Inflammatory macrophage treated with lipopolysaccharide for 1 hour (primary cell): ENCODE measurements around the gene FAM53A.

Source experiments
- DNase-seq, 2 donors: peaks; one replicate each; pipeline ENCODE4 v3.0.0-alpha.2; 2020 to 2022

The FAM53A gene

DNA sequence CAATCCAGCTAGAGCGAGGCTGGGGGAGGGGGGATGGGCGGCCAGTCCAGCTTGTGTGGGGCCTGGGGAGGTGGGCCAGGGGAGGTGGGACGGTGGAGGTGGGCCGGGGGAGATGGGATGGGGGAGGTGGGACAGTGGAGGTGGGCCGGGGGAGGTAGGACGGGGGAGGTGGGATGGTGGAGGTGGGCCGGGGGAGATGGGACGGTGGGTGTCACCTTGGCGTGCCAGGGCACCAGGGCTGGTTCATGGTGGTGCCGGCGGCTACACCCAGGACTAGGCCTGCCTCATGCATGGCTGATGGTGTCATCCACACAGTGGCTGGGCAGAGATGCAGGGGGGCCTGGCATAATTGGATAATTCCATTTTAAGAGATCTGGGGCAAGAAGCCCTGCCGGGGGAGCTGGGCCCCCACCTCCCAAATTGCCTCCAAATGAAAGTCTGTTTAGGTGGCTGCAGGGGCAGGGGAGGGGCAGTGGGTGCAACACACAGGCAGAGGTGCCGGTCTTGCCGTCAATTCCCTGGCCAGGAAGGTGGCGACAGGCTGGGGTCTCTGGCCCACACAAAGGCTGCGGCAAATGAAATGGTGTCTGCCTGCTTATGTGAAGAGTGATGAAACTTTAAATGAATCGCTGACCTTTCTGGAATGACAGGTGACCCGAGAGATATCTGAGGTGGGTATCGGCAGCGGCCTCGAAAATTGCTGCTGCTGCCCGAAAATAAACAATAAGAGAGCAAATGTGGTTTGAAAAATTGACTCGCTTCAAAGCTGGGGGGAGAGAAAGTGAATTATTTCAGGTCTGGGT, 82.1 kb downstream of the FAM53A start:
- DNase-seq = no peak

DNA sequence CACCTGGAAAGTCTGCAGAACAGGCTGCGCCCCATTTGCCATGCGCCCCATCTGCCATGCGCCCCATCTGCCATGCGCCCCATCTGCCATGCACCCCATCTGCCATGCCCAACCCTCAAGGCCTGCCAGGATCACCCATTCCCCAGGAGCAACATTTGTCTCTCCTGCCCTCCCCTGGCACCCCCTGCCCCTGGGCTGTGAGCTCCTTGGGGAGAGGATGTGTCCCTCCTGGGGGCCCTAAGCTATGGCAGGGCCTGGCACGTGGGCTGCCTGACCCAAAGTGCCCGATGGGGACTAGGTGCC, 82.6 kb downstream of the FAM53A start:
- no peak for DNase-seq

DNA sequence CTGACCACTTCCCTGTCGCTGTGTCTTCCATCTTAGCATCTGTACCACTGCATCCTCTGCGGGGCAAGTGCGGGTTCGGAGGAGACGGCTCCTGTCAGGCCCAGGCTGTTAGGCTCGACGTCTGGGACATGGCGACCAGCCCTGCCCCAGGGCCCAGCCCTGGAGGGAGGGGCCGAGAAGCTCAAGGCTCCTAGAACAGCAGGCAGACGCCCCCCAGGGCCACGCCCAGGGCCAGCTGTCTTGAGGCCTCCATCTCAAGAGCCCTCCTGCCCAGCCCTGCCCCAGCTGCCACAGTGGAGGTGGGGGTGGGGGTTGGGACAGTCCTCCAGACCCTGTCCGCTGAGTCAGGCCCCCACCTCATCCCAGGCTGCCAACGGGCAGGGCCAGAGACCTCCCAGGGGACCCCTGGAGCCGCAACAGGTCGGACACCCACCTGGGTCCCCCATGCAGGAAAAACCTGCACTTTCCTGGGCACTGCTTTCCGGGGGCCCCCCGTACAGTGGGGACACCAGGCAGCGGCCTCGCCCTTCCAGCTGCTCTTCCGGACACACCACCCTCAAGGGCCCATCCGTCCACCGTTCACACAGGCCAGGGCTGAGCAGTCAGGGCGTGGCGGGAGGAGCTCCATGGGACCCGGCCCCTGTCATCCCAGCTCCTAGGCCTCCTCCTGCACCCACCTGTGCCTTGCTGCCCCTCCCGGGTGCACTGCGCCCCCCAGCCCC, 83.1 kb downstream of the FAM53A start:
- no peak for DNase-seq

DNA sequence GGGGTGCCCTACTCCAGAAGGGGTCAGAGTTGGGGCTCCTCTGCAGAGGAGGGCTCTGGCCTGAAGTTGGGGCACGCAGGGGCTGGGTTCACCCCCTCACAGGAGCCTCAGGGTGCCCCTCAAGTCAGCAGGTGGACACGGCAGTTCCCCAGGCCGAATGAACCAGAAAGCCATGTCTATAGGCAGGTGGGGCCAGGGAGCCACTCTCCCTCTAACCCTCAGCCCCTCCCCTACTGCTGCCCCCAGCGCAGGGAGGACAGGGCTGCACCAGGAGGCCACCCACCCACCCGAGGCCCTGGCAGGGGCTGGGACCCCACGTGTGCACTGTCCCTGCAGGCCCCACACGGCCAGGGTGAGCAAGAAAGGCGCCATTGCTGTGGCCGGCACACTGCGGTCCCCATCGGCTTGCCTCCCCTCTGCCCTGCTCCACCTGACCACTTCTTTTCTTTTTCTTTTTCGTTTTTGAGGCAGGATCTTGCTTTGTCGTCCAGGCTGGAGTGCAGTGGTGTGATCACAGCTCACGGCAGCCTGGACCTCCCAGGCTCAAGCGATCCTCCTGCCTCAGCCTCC, 83.8 kb downstream of the FAM53A start:
- no peak for DNase-seq

DNA sequence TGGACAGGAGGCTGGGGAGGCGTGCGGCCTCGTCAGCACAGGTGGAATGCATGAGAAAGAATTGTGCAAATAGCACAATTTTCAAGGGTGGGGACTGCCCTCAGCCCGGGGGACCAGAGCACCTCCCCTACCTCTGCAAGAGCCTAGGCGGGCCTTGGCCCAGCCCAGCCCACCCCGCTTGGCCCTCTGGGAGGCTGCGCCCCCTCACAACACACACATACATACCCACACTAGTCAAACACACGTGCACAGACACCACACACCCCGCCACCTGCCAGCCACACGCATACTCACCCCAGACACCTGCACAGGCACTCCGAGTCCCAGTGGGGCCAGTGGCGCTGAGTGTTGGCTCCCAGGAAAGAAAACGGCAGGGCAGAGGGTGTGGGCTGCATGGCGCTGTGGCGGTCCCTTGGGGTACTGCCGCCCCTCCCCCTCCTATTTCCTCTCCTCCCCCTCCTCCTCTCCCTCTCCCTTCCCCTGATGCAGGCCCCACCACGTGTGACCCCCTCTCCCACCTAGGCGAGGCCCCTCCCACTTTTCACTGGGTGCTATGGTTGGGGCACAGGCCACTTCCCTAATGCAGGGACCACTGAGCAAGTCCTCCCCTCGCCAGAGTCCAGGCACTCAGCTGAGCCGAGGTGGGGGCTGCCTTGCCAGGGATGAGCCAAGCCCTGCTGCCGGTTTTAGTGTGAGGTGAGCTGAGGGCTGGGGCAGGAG, 84.5 kb downstream of the FAM53A start:
- no peak for DNase-seq

DNA sequence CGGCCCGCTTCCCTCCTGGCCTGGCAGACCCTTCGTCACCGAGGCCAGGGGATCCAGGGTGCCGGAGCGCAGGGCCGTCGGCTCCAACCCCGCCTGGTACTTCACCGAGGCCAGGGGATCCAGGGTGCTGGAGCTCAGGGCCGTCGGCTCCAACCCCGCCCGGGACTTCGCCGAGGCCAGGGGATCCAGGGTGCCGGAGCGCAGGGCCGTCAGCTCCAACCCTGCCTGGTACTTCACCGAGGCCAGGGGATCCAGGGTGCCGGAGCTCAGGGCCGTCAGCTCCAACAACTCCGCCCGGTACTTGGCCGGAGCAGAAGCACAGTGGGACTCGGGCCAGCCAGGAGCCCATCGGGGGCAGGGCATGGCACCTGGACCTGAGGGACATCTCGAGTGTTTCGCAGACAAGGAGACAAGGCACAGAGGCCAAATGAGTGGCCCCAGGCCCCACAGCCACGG, 85.1 kb downstream of the FAM53A start:
- no peak for DNase-seq

DNA sequence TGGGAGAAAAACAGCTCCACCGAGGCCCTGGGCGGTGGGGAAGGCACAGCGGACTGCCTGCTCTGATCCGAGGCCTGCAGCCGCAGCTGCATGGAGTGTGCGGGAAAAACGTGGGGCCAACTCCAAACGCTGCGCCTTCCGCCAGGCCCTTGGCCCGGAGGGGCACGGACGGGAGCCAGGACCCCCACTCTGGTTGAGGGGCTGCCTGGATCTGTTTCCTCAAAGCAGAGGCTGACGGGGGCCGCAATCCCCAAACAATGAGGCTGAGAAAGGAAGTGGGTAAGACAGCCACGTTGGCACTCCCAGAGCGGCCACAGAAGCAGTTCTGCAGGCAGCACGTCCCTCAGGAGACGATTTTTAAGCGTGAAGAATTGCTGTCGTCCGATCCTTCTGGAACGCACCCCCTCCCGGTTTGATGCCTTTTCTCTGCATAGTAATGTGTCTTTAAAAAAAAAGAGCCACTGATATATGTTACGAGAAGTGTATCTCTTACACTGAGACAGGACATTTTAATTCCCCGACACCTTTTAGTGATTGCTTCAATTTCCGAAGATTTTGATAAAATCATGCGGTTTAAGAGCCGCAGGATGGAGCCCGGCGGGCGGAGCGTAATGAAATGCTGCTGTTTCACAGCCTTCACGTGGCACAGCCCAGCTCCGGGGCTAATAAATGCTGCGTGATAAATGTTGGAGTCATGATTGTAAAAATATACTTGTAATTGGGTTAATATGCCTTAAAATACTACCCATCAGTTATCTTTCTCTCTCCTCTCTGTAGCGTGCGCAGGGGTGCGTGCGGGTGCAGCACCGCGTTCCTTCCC, 85.7 kb downstream of the FAM53A start:
- DNase-seq = no peak

DNA sequence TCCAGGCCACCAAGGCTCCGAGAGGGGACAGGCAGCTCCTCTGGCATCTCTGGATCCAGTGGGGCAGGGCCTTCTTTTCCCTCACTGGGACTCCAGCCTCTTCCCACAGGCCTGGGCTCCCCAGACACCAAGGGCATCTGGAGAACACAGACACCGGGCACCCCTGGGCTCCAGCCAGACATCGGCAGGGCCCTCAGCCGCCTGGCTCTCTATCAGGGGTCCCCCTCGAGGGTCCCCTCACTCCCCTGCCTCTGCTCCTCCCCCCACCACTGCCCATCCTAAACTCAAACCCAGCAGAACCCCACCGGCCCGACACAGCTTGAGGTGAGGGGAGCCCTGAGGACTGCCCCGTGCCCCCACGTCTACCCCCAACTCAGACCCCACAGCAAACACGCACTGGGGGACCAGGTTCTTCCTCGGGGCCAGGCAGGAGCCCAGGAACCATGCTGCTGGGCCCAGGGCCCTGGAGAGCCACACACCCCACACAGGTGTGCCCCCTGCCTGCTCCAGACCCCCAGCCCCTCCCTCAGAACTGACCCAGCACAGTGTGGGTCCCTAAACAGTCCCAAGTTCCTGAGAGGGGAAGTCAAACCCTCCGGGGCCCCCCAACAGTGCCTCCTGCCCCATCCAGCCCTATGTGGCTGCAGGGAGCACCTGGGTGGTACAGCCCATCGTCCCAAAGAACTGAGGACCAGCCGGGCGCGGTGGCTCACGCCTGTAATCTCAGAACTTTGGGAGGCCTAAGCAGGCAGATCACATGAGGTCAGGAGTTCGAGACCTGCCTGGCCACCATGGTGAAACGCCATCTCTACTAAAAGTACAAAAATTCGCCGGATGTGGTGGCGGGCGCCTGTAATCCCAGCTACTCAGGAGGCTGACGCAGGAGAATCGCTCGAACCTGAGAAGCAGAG, 86.8 kb downstream of the FAM53A start:
- DNase-seq = no peak

DNA sequence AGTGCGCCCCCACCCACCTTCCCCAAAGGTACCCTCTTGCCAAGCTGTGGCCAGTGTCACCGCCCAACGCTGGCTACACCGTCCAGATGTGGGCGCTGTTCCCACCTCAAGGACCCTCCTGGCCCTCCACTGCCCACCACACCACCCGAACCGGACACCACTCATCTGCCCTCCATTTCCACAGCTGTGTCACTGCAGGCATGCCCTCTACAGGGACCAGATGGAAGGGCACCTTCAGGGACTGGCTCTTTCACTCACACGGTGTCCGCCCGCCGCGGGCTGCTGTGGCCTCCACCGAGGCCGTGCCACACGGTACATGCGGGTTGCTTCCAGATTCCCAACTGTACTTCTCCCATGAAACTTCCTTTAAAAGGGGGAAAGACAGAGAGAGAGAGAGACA, 87.7 kb downstream of the FAM53A start:
- no peak for DNase-seq

DNA sequence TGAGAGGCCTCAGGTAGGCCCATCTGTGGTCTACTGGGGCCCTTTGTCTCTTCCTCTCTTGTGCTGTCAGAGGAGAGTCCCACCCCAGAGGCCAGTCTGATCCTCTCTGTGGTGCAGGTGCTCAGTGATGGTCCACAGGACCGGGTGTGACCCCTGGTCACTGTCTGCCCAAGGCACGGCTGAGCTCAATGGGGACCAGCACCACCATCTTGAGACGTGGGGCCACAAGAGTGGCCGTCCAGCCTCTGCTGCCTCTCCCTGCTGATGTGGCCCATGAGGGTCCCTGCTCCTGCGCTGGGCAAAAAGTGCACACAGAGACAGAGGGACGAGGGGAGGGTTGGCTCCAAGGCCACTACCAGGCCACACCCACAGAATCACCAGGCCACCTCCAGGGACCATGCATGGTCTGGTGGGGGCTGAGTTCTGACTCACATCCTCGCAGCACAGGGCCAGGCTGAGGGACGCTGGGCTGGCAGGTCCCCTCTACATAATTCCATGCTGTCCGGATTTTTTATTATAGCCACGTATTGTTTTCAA, 88.3 kb downstream of the FAM53A start:
- DNase-seq = no peak

DNA sequence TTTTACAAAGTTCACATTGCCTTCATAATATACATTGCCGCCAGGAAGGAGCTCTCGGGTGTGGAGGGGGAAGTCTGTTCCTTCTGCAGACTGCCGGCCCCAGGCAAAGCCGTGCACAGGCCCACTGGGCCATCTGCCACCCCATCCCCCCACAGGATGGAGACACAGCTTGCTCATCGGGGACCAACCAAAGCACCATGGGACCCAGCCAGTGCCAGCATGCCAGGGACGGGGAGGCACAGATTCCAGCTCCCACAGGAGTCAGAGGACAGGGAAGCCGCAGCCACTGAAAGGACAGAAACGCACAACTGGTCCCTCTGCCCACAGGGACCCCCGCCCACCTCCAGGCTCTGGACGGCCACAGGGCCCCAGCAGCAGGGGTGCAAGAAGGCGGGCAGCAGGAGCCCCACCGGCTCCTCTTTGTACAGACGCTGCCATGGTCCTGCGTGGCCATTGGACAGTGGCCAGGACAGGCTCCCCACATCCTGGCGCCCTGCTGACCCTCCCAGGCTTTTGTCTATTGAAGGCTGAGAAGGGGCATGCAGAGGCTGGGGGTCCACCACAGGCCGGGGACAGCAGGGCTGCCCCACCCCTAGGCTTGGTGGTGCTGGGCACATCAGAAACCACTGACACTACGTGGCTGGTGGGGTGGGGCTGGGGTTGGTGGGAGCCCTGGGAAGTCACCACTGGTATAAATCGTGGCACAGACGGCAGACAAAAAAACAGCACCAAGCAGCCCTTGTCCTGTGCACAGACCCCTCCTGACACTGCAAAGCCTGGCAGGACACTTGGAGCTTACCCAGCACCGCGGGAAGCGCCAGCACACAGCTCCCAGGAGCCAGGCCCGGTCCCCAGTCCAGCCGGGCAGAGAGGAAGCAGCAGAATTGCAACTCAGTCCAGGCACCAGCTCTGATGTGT, 89.0 kb downstream of the FAM53A start:
- no peak for DNase-seq

DNA sequence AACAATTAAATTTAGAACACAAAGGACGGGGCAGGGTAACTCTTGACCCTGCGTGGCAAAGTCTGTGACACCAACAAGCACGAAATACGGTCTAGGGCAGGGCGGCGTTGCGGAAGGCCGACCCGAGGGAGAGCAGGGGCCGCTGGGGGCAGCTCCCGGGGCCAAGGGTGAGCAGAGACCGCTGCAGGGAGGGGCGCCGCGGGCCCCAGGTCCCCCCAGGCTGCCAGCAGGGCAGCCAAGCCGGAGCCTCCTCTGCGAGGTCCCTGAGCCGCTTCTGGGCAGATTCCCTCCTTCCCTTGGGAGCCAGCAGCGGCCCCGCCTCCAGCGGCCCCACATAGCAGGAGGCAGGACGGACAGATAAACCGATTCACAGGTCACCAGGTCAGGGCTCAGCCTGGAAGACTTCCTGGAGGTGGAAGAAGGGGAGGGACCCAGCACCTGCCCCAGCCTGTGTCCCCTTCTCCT, 90.2 kb downstream of the FAM53A start:
- DNase-seq = no peak

DNA sequence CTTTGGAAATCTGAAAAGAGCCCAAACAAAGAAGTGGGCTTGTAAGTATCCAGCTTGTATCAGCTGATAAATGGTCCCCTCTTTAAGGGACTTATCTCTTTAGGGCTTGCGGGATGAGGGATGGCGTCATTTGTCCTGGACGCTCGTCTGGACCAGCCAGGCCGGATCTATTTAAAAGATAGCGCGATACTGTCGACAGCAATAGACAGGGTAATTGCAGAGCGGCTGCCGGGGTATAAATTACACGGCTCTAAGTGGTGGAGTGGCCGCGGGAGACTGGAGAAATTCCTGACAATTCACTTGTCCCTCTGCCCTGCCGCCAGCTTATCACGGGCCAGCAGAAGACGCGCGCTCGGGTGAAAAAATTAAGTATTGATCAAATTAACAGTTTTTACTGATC, 90.7 kb downstream of the FAM53A start:
- DNase-seq = no peak

DNA sequence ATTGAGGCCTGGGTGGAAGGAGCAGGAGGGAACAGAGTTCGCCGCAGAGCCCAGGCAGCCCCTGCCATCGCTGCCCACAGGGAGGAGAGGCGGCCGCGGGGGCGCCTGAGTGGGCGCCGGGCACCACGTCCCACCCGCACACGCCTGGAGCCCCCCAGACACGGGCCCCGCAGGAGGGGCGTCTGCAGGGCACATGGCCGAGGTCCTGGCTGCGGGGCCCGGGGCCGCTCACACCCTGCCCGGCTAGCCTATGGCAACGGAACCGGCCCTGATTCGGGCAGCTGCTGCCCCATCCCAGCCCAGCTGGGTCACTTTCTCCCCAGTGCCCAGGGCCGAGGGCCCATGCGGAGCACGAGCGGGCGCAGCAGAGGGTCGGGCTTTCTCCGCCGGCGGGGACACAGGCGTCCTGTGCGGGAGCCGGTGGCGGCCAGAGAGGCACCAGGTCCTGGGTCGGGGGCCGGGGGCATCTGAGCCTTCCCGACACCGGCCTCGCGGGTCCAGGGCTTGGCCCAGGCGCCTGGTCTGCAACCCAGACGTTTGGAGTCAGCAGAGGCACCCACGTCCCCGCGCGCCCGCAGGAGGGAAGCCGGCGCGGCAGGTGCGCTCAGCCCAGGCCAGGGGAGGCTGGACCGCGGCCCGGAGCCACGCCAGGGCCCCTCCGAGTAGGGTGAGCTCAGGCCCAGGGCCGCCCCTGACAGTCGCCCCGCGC, 91.2 kb downstream of the FAM53A start:
- DNase-seq = no peak

DNA sequence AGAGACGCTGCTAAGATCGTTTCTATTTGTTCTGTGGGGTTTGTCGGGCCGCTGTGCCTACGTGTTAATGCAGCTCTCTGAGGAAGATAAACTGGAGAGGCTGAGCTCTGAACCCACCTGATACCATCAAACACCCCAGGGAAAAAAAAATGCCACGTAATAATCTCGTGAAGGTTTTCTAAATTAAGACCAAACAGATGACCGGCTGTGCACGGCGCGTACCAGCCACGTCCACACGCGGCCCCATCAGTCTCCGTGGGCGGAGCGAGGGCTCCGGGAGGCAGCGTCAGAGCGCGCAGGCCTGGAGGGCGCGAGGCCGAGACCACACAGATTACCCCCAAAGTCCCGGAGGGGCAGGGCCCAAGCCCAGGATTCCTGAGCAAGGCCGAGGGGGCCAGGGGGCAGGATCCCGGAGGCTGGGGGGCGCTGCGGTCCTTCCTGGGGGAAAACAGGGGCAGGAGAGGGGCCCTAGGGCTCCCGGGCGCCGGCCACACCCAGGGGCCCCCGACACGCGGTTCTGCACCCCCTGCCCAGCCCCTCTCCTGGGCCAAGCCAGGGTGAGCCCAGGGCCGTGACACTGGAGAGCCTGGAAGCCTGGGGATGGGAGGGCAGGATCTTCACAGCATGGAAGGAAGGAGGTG, 91.9 kb downstream of the FAM53A start:
- DNase-seq = no peak

DNA sequence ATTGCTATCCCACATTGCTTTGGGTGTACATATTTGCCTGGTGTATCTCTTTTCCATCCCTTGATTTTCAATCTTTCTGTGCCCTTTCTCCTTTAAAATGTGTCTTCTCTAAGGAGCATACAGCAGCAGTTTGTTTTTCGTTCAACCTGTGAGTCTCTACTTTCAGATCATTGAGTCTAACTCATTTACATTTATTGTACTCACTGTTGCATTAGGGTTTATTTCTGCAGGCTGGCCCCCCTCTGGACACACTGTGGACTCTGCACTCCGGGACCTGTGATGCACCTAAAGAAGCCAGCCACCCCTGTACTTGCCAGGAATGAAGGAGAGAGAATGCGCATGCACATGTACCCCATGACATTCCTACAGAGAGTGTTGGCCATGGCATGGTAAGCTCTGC, 93.0 kb downstream of the FAM53A start:
- DNase-seq = no peak

DNA sequence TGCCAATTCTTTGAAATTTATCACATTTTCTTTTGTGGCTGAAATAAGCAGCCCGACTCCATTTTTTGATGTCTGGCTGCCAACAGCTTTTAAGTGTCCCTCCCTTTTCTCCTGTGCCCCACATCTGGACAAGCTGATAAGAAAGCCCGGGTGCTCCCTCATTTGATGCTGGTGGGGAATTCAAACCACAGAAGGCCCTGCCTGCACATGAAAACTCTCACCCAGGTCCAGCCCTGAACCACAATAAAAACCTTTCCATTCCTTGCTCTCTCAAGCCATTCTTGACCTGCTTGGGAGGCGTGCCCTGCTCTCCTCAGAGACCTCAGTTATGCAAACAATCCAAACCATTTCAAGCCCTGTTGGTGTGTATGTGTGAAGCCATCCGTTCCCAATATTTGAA, 93.9 kb downstream of the FAM53A start:
- DNase-seq = no peak
